PC-9 (cell line): Measurements from ENCODE around the gene VANGL2. TPM values are rescaled to one million over a fixed set of nuclear protein-coding genes. Genes with fewer than 3 reads are reported as not detected.
"Not testable (repeated sequence)": the region's sequence is repeated elsewhere in the genome, so short reads cannot be mapped to it uniquely, and the experiment has no call there.

Source experiments
- BruUV-seq: library from RNA; stranded (reverse); fragments of 400-500 nt; replicated peaks from 2 replicates; lab custom pipeline; 2021; lab: Mats Ljungman, UMichigan
- CTCF ChIA-PET: fragments of 300-600 bp; sonication (Branson Sonifier 250); formaldehyde crosslinking; loops from one replicate; lab custom pipeline; 2022; ENCODE audit warnings: antibody characterized with exemption; lab: Charles Lee
- POLR2A ChIA-PET: fragments of 300-600 bp; sonication (Branson Sonifier 250); formaldehyde crosslinking; loops from one replicate; lab custom pipeline; 2022; ENCODE audit warnings: antibody characterized with exemption; ENCODE audit not compliant: unreplicated experiment; lab: Charles Lee
- DNase-seq, 2 experiments: peaks; one replicate each; pipeline versions ENCODE4 v3.0.0 to v3.0.0-alpha.2; 2015 to 2022; ENCODE audit warnings: mixed read lengths in 1 of 2
- H2AFZ ChIP-seq: fragments of 200-600 bp; sonication (generic); 2 replicates; pipeline ENCODE4 v1.8.1; 2017; ENCODE audit warnings: antibody characterized with exemption
- H3F3A ChIP-seq: fragments of 200-600 bp; sonication (generic); 2 replicates; pipeline ENCODE4 v1.8.1; 2017; ENCODE audit warnings: antibody characterized with exemption, mild to moderate bottlenecking, low read depth; ENCODE audit not compliant: insufficient read depth
- H3K27ac ChIP-seq: fragments of 200-600 bp; sonication (generic); 2 replicates; pipeline ENCODE4 v1.6.1; 2016; ENCODE audit warnings: mixed run types
- H3K27me3 ChIP-seq: fragments of 200-600 bp; sonication (generic); 2 replicates; pipeline ENCODE4 v1.6.1; 2016; ENCODE audit warnings: low read depth, mixed run types; ENCODE audit not compliant: insufficient read depth
- H3K36me3 ChIP-seq: fragments of 200-600 bp; sonication (generic); 2 replicates; pipeline ENCODE4 v1.6.1; 2016; ENCODE audit warnings: low read depth, mixed run types
- H3K4me1 ChIP-seq: fragments of 200-600 bp; sonication (generic); replicated peaks from 2 replicates; pipeline ENCODE4 v1.6.1; 2016; ENCODE audit warnings: mixed run types; ENCODE audit not compliant: insufficient read depth
- H3K4me2 ChIP-seq: fragments of 200-600 bp; sonication (generic); 2 replicates; pipeline ENCODE4 v1.6.1; 2017; ENCODE audit warnings: mixed run types
- H3K4me3 ChIP-seq: fragments of 200-600 bp; sonication (generic); 2 replicates; pipeline ENCODE4 v1.6.1; 2016; ENCODE audit warnings: mixed run types
- H3K79me2 ChIP-seq: fragments of 200-600 bp; sonication (generic); 2 replicates; pipeline ENCODE4 v1.6.1; 2017; ENCODE audit warnings: low read depth, mixed run types
- H3K9me2 ChIP-seq: fragments of 200-600 bp; sonication (generic); 2 replicates; pipeline ENCODE4 v1.8.1; 2017; ENCODE audit warnings: mild to moderate bottlenecking; ENCODE audit not compliant: insufficient read depth
- H3K9me3 ChIP-seq: fragments of 200-600 bp; sonication (generic); 2 replicates; pipeline ENCODE4 v1.8.1; 2016; ENCODE audit warnings: low read depth; ENCODE audit not compliant: insufficient read depth
- H4K20me1 ChIP-seq: fragments of 200-600 bp; sonication (generic); 2 replicates; pipeline ENCODE4 v1.8.1; 2017; ENCODE audit not compliant: insufficient read depth
- EZH2 ChIP-seq: fragments of 200-600 bp; sonication (generic); IDR thresholded peaks from 2 replicates; pipeline ENCODE4 v1.8.0; 2017; ENCODE audit warnings: antibody characterized with exemption, low read depth
- intact Hi-C: fragments of 100-400 bp; cut with micrococcal nuclease; formaldehyde crosslinking; loops from one replicate; pipeline ENCODE4 v1.10.0; 2022; ENCODE audit not compliant: unreplicated experiment
- total RNA-seq: library from RNA; stranded (reverse); gene quantifications from 2 replicates; pipeline ENCODE4 v1.2.3, GENCODE V29; 2021
- TF ChIP-seq, protein P1 (sequence below): fragments of 200-600 bp; sonication (generic); conservative IDR thresholded peaks from 2 replicates; pipeline ENCODE4 v1.6.1; 2017; ENCODE audit warnings: mixed run types, antibody characterized with exemption, mild to moderate bottlenecking, moderate library complexity

Gene VANGL2
- total RNA-seq, 1 experiment from 2014 or later, result 12.4 TPM

- H3F3A ChIP-seq, H3K4me2 ChIP-seq, H3K4me3 ChIP-seq, CTCF ChIA-PET, H3K9me2 ChIP-seq, H3K9me3 ChIP-seq, POLR2A ChIA-PET, H3K36me3 ChIP-seq, intact Hi-C loops, H3K79me2 ChIP-seq, DNase-seq, H4K20me1 ChIP-seq, H2AFZ ChIP-seq, H3K4me1 ChIP-seq, H3K27ac ChIP-seq, BruUV-seq: not testable (repeated sequence)
- H3K27me3 ChIP-seq, result peaks cover 12% of the 10 kb centered on the region
Observed at GRCh38 chr1:160388406-160388805, 12.0 kb upstream of the VANGL2 start.

DNA sequence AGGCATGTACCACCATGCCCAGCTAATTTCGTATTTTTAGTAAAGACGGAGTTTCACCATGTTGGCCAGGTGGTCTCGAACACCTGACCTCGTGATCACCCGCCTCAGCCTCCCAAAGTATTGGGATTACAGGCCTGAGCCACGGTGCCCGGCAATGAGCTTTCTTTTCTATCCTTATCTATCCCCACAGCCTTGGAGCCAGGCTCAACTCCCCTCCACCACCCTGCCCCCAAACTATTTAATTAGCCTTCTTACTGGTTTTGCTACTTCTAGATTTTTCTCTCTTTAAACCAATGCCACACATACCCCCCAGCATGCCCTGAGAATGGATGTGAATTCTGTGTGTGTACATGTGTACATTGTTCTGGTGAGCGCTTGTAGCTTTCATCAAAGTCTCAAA, 5.7 kb upstream of the VANGL2 start:
- H3K27ac ChIP-seq, result no peak overlapping the region
- no peak overlapping the region for H3K4me3 ChIP-seq
- no peak for DNase-seq
- H3K4me1 ChIP-seq, result no peaks in the 10 kb centered on the region
- TF ChIP-seq EZH2, result no peak
- TF ChIP-seq, protein P1, sequence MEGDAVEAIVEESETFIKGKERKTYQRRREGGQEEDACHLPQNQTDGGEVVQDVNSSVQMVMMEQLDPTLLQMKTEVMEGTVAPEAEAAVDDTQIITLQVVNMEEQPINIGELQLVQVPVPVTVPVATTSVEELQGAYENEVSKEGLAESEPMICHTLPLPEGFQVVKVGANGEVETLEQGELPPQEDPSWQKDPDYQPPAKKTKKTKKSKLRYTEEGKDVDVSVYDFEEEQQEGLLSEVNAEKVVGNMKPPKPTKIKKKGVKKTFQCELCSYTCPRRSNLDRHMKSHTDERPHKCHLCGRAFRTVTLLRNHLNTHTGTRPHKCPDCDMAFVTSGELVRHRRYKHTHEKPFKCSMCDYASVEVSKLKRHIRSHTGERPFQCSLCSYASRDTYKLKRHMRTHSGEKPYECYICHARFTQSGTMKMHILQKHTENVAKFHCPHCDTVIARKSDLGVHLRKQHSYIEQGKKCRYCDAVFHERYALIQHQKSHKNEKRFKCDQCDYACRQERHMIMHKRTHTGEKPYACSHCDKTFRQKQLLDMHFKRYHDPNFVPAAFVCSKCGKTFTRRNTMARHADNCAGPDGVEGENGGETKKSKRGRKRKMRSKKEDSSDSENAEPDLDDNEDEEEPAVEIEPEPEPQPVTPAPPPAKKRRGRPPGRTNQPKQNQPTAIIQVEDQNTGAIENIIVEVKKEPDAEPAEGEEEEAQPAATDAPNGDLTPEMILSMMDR, result no peak
- no peak overlapping the region for H2AFZ ChIP-seq
- no peaks in the 10 kb centered on the region for H3K9me2 ChIP-seq
- no peak overlapping the region for H3K4me2 ChIP-seq
- BruUV-seq, result no TSS peak
- POLR2A ChIA-PET, result no interaction called here
- no peaks in the 10 kb centered on the region; the same call in none of the 2 replicates for H3K27me3 ChIP-seq
- no peaks in the 10 kb centered on the region for H3K79me2 ChIP-seq
- H4K20me1 ChIP-seq, result no peaks in the 10 kb centered on the region
- H3K36me3 ChIP-seq, result no peaks in the 10 kb centered on the region
- intact Hi-C loops, result no loop called here
- CTCF ChIA-PET, result no interaction called here
- no peaks in the 10 kb centered on the region for H3F3A ChIP-seq
- no peaks in the 10 kb centered on the region; the same call in 1 of the 2 replicates for H3K9me3 ChIP-seq

GRCh38 chr1:160397651-160398050, 2.7 kb upstream of the VANGL2 start:
- Histone ChIP-seq H3K79me2 (no peaks in the 10 kb centered on the region), H3K4me1 (no peaks in the 10 kb centered on the region), H3K4me3 (no peak overlapping the region), H3K27ac (no peak overlapping the region), H3K27me3 (peaks cover 17% of the 10 kb centered on the region), H4K20me1 (no peaks in the 10 kb centered on the region), H3K9me2 (no peaks in the 10 kb centered on the region), H3F3A (no peaks in the 10 kb centered on the region), H3K36me3 (no peaks in the 10 kb centered on the region), H2AFZ (no peak overlapping the region), H3K4me2 (no peak overlapping the region), H3K9me3 (no peaks in the 10 kb centered on the region)
- ChIA-PET POLR2A (no interaction called here), CTCF (no interaction called here)
- intact Hi-C loops, result no loop called here
- no peak for TF ChIP-seq EZH2
- TF ChIP-seq, protein P1, result no peak
- no peak for DNase-seq
- BruUV-seq, result no TSS peak

- no peaks in the 10 kb centered on the region for H3K4me1 ChIP-seq
Observed at GRCh38 chr1:160398823-160399222, 1.5 kb upstream of the VANGL2 start.

More at GRCh38 chr1:160398823-160399222, 1.5 kb upstream of the VANGL2 start:
- H4K20me1 ChIP-seq, result no peaks in the 10 kb centered on the region
- H3K9me2 ChIP-seq, result no peaks in the 10 kb centered on the region
- no peaks in the 10 kb centered on the region for H3K36me3 ChIP-seq
- BruUV-seq, result no TSS peak
- H3K4me3 ChIP-seq, result no peak overlapping the region
- no peak for TF ChIP-seq EZH2
- TF ChIP-seq, protein P1, result no peak
- no peak for DNase-seq
- H3K79me2 ChIP-seq, result no peaks in the 10 kb centered on the region
- no peaks in the 10 kb centered on the region for H3K9me3 ChIP-seq
- intact Hi-C loops, result no loop called here
- no peak overlapping the region for H3K4me2 ChIP-seq
- H3F3A ChIP-seq, result no peaks in the 10 kb centered on the region
- no peak overlapping the region for H2AFZ ChIP-seq
- CTCF ChIA-PET, result no interaction called here
- H3K27me3 ChIP-seq, result peaks cover 18% of the 10 kb centered on the region
- H3K27ac ChIP-seq, result no peak overlapping the region
- POLR2A ChIA-PET, result no interaction called here
